ENCODE results near the gene ZNF20. TPM values are rescaled to one million over a fixed set of nuclear protein-coding genes. Genes with fewer than 3 reads are reported as not detected.
A peak's percentile ranks its signal among the peaks of the same experiment; 100 is the strongest.

Gene ZNF20
- total and polyA plus RNA-seq, 2 donors (not counting 1 experiment from before 2014, with no cell fraction given) = 1.6 to 10.6 TPM

GRCh38 chr19:12141405-12141736, 1.2 kb upstream of the ZNF20 start:
- TF ChIP-seq EZH2 (IDR thresholded peaks at IDR 0.05; ENCODE audit: borderline replicate concordance, insufficient read depth, low read depth, low read length, poor library complexity, severe bottlenecking) (no peak), CTCF (IDR thresholded peaks at IDR 0.05) (peak; percentile 64)
- DNase-seq = no peak
- peaks cover 34% of the 10 kb centered on the region for H3K4me1 Mint-ChIP-seq
- no peak overlapping the region for H3K27ac Mint-ChIP-seq
- Histone ChIP-seq H3K4me2 (replicated peaks; ENCODE audit: low read depth, low read length, poor library complexity, severe bottlenecking) (peak overlapping the region; percentile 83), H4K20me1 (ENCODE audit: control insufficient read depth, insufficient read depth, low read length, poor library complexity, severe bottlenecking) (no peaks in the 10 kb centered on the region), H3K4me1 (ENCODE audit: control insufficient read depth in 2 of 2, insufficient read depth in 2 of 2, low read length in 2 of 2) (peaks cover 15 to 23% of the 10 kb centered on the region in 2 donors), H2AFZ (ENCODE audit: insufficient read depth, low read depth, low read length, poor library complexity, severe bottlenecking) (peak overlapping the region; percentile 91), H3K9me3 (ENCODE audit: control extremely low read depth in 1 of 3, control insufficient read depth in 2 of 3, insufficient read depth in 1 of 3, low read length in 2 of 3) (peaks cover 0 to 2% (median 1%) of the 10 kb centered on the region in 3 donors), H3K79me2 (ENCODE audit: control insufficient read depth, insufficient read depth, low read length) (peaks cover 18% of the 10 kb centered on the region), H3K27me3 (replicated peaks in 1 of 4; ENCODE audit: control extremely low read depth in 1 of 4, control insufficient read depth in 3 of 4, insufficient read depth in 4 of 4, low read length in 3 of 4) (no peaks in the 10 kb centered on the region), H3K4me3 (ENCODE audit: control extremely low read depth in 1 of 5, extremely low read depth in 1 of 5, insufficient read depth in 1 of 5, low read depth in 2 of 5, low read length in 4 of 5) (no peak overlapping the region), H3K36me3 (replicated peaks in 1 of 2; ENCODE audit: control extremely low read depth in 1 of 2, control insufficient read depth in 1 of 2, extremely low read depth in 1 of 2, insufficient read depth in 2 of 2, low read length in 1 of 2) (peaks cover 0 to 16% of the 10 kb centered on the region in 2 experiments), H3K27ac (ENCODE audit: low read length in 2 of 2) (no peak overlapping the region), H3K9ac (ENCODE audit: low read length) (no peak overlapping the region)
- 73% methylated on average over 7 of the region's 10 CpGs for WGBS (ENCODE audit: insufficient coverage)
- peaks cover 5% of the 10 kb centered on the region for H3K9me3 Mint-ChIP-seq (ENCODE audit: insufficient read depth)
- ChIA-PET POLR2A (interaction anchor here (0.6 to 1.8 kb wide), 4 partner anchors 14 to 217 kb away, joined by 3 to 15 read pairs (median 4); partner anchors contain the start of genes ZNF136 and ZNF700), CTCF (interaction anchor here (0.6 to 3.5 kb wide), 24 partner anchors 10 to 441 kb away, joined by 3 to 85 read pairs (median 6); partner anchors contain the start of genes ZNF136, ZNF439, ZNF440 and ZNF441)
- no peaks in the 10 kb centered on the region for H3K27me3 Mint-ChIP-seq
- intact Hi-C loops (cut with micrococcal nuclease) = loop anchor here (1.0 to 5.0 kb wide), 7 partner anchors 21 to 441 kb away; partner anchors contain the start of genes ZNF136 and ZNF440
- H3K4me3 Mint-ChIP-seq = peak overlapping the region; percentile 84
- no peak for ATAC-seq (ENCODE audit: low read depth)
